ENCODE results near the gene LURAP1L. TPM values are rescaled to one million over a fixed set of nuclear protein-coding genes. Genes with fewer than 3 reads are reported as not detected.

The LURAP1L gene
- total RNA-seq, 4 donors from 2014 or later, result 11.4 to 28.8 (median 23.9) TPM

DNA sequence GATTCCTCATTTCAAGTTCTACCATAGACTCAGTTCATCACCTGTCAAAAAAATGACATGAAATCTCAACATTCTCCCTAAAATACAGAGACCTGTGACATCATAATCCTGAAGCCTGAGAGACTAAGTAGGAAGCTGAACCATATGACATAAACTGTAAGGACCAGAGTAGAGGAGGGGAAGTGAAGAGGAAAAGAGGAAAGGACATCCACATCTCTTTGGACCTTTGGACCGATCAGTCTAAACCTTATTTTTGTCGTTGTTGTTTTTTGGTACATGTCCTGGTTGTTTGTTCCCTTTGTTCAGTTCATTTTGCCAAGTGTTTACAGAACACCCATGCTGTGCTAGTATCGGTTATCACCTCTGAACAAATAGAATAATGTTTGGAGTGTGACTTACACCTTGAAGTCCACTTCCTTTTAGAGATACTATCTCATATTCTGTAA lies 41.9 kb downstream of the LURAP1L start:
- 96% methylated on average over 3 of the region's 3 CpGs for WGBS

DNA sequence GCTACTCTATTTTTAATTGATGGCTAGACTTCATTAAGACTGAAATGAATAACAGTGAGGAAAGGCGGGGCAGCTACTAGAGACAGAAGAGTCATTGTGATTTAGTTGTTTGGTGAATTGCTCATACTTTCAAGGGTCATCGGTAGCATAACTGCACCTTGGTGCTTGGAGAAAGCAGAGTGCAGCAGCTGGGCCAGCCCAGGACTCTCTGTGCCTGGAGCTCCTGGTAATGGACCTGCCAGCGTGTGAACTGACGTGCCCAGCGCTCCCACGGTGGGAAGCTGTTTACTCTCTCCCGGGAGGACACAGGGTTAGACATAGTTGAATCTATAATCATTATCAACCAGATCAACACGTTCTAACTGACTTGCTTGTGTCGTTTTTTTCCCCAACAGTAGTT lies 42.9 kb downstream of the LURAP1L start:
- TF ChIP-seq, protein P1, sequence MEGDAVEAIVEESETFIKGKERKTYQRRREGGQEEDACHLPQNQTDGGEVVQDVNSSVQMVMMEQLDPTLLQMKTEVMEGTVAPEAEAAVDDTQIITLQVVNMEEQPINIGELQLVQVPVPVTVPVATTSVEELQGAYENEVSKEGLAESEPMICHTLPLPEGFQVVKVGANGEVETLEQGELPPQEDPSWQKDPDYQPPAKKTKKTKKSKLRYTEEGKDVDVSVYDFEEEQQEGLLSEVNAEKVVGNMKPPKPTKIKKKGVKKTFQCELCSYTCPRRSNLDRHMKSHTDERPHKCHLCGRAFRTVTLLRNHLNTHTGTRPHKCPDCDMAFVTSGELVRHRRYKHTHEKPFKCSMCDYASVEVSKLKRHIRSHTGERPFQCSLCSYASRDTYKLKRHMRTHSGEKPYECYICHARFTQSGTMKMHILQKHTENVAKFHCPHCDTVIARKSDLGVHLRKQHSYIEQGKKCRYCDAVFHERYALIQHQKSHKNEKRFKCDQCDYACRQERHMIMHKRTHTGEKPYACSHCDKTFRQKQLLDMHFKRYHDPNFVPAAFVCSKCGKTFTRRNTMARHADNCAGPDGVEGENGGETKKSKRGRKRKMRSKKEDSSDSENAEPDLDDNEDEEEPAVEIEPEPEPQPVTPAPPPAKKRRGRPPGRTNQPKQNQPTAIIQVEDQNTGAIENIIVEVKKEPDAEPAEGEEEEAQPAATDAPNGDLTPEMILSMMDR (IDR thresholded peaks at IDR 0.05), result no peak
- no peak for TF ChIP-seq EP300 (IDR thresholded peaks at IDR 0.05)
- TF ChIP-seq POLR2AphosphoS5 (IDR thresholded peaks at IDR 0.05), result no peak
- TF ChIP-seq POLR2A (IDR thresholded peaks at IDR 0.05; ENCODE audit: low read depth), result no peak
- Histone ChIP-seq H3K4me1 (peaks cover 21 to 68% (median 62%) of the 10 kb centered on the region in 4 donors), H3K4me3 (no peak overlapping the region), H3K9me3 (no peaks in the 10 kb centered on the region), H3K27ac (replicated peaks in 1 of 4) (peak overlapping the region in 3 of 4 donors; percentile 58 to 70 (median 62)), H3K36me3 (no peaks in the 10 kb centered on the region), H3K27me3 (no peaks in the 10 kb centered on the region)
- intact Hi-C loops (cut with DNase I), result loop anchor here (5.0 kb wide), 1 partner anchor 40 kb away; the partner anchor contains the start of gene LURAP1L
- 75% methylated on average over 9 of the region's 9 CpGs for WGBS
- no peak for DNase-seq (ENCODE audit: extremely low spot score)

More for the DNA sequence above, 41.9 kb downstream of the LURAP1L start:
- no peaks in the 10 kb centered on the region for H3K9me3 ChIP-seq
- TF ChIP-seq POLR2AphosphoS5 (IDR thresholded peaks at IDR 0.05), result no peak
- TF ChIP-seq POLR2A (IDR thresholded peaks at IDR 0.05; ENCODE audit: low read depth), result no peak
- no peak for TF ChIP-seq EP300 (IDR thresholded peaks at IDR 0.05)
- TF ChIP-seq, protein P1 (IDR thresholded peaks at IDR 0.05), result no peak
- H3K27ac ChIP-seq (replicated peaks in 1 of 4), result peak overlapping the region in 1 of 4 donors; percentile 62
- intact Hi-C loops (cut with DNase I), result loop anchor here (5.0 kb wide), 1 partner anchor 39 kb away; the partner anchor contains the start of gene LURAP1L
- no peaks in the 10 kb centered on the region for H3K27me3 ChIP-seq
- H3K36me3 ChIP-seq, result no peaks in the 10 kb centered on the region
- H3K4me3 ChIP-seq, result no peak overlapping the region
- H3K4me1 ChIP-seq, result peaks cover 21 to 77% (median 71%) of the 10 kb centered on the region in 4 donors
- DNase-seq (ENCODE audit: extremely low spot score), result no peak

DNA sequence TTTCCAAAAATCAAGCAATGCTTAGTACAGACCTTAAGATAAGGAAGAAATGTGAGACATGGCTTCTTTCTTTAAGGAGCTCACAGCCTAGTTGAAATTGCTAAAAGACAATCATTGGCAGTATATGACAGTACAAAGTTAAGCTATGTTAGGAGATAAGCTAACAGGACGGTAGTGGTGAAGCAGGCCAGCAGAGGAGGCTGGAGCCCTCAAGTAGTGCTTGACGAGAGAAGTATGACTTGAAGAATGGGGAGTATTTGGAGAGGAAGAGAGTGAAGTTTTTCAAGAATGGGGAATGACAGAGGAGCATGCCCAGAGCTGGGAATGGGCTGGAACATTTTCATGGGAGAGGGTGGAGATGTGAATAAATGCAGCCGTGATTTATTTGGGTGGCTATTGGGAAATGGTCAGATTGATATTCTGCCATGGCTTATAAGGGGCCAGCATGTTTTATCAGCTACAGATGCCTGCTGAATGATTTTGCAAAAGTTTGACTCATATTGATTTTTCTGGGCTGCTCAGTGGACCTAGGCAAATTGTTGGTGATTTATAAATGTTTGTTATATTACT lies 43.7 kb downstream of the LURAP1L start:
- H3K9me3 ChIP-seq, result no peaks in the 10 kb centered on the region
- peak overlapping the region; percentile 50 to 70 (median 60) for H3K27ac ChIP-seq (replicated peaks in 1 of 4)
- intact Hi-C loops (cut with DNase I), result loop anchor here (5.0 kb wide), 1 partner anchor 41 kb away; the partner anchor contains the start of gene LURAP1L
- no peak overlapping the region for H3K4me3 ChIP-seq
- peaks cover 21 to 59% (median 55%) of the 10 kb centered on the region in 4 donors for H3K4me1 ChIP-seq
- DNase-seq (ENCODE audit: extremely low spot score), result no peak
- no peaks in the 10 kb centered on the region for H3K36me3 ChIP-seq
- no peaks in the 10 kb centered on the region for H3K27me3 ChIP-seq
- WGBS, result 39% methylated on average over 3 of the region's 3 CpGs
- TF ChIP-seq, protein P1 (IDR thresholded peaks at IDR 0.05), result no peak
- no peak for TF ChIP-seq POLR2A (IDR thresholded peaks at IDR 0.05; ENCODE audit: low read depth)
- no peak for TF ChIP-seq EP300 (IDR thresholded peaks at IDR 0.05)
- peak in 1 of 2 donors; percentile 22 for TF ChIP-seq POLR2AphosphoS5 (IDR thresholded peaks at IDR 0.05)

DNA sequence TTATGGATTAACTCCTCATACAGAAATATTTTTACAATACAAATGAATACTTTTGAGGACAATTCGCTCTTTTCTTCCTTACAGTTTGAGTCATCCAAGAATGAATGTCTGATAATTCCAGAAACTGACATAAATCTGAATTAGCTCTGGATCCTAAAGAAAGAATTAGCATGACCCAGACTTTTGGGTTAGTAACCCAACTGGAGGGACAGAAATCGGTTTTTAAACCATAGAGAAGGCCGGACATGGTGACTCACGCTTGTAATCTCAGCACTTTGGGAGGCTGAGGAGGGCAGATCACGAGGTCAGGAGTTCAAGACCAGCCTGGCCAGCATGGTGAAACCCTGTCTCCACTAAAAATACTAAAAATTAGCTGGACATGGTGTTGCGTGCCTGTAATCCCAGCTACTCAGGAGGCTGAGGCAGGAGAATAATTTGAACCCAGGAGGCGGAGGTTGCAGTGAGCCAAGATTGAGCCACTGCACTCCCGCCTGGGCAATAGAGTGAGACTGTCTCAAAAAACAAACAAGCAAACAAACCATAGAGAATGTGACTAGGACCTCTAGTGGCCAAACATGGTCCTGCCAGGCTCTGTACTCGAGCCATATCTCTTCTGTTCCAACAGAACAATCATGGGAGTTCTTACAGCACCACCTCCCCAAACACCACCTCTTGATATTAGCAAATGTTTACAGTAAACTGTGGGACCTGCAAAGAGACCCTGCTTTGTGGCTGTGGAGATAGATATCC lies 44.8 kb downstream of the LURAP1L start:
- DNase-seq (ENCODE audit: extremely low spot score), result no peak
- peaks cover 11 to 48% (median 44%) of the 10 kb centered on the region in 4 donors for H3K4me1 ChIP-seq

More for the DNA sequence above, 44.8 kb downstream of the LURAP1L start:
- no peaks in the 10 kb centered on the region for H3K36me3 ChIP-seq
- no peak for TF ChIP-seq POLR2AphosphoS5 (IDR thresholded peaks at IDR 0.05)
- TF ChIP-seq, protein P1 (IDR thresholded peaks at IDR 0.05), result peak in 2 of 3 experiments; percentile 28 to 52
- WGBS, result 69% methylated on average over 9 of the region's 9 CpGs
- H3K27me3 ChIP-seq, result no peaks in the 10 kb centered on the region
- H3K27ac ChIP-seq (replicated peaks in 1 of 4), result peak overlapping the region; percentile 50 to 70 (median 60)
- H3K4me3 ChIP-seq, result no peak overlapping the region
- intact Hi-C loops (cut with DNase I), result loop anchor here (5.0 to 10.0 kb wide), 3 partner anchors 42 to 445 kb away; partner anchors contain the start of gene LURAP1L
- H3K9me3 ChIP-seq, result no peaks in the 10 kb centered on the region
